GM12878 (cell line): ENCODE measurements around the gene POLD4. TPM values are rescaled to one million over a fixed set of nuclear protein-coding genes. Genes with fewer than 3 reads are reported as not detected.
A peak's percentile ranks its signal among the peaks of the same experiment; 100 is the strongest.

Experiments used
- ATAC-seq: fragments of 200-7000 bp; cut with Tn5 transposase; 3 replicates; pipeline ENCODE4 v1.9.1; 2020; ENCODE audit warnings: mild to moderate bottlenecking, moderate library complexity
- BruUV-seq: library from RNA; stranded (reverse); fragments of 400-500 nt; replicated peaks from 2 replicates; lab custom pipeline; 2021; lab: Mats Ljungman, UMichigan
- CTCF ChIA-PET: fragments of 300-600 bp; sonication (Branson Sonifier 250); formaldehyde crosslinking; extraction: SDS; loops from one replicate; lab custom pipeline; 2021; ENCODE audit warnings: inconsistent platforms; lab: Yijun Ruan, JAX
- POLR2A ChIA-PET: fragments of 350-600 bp; formaldehyde crosslinking; extraction: SDS; loops from one replicate; lab custom pipeline; 2021; ENCODE audit warnings: inconsistent platforms; lab: Charles Lee
- RAD21 ChIA-PET: fragments of 300-600 bp; sonication (Branson Sonifier 250); formaldehyde crosslinking; loops from one replicate; lab custom pipeline; 2023; ENCODE audit warnings: antibody characterized with exemption; ENCODE audit not compliant: unreplicated experiment; lab: Charles Lee
- SMC1A ChIA-PET: fragments of 300-600 bp; sonication (Branson Sonifier 250); formaldehyde crosslinking; loops from one replicate; lab custom pipeline; 2023; ENCODE audit not compliant: unreplicated experiment, uncharacterized antibody; lab: Charles Lee
- DNase-seq: peaks from one replicate; pipeline ENCODE4 v3.0.0-alpha.2; 2011; ENCODE audit warnings: low read depth, low spot score
- FAIRE-seq: peaks from 3 replicates; lab custom pipeline; 2011; peaks lifted over from hg19 to GRCh38; lab: Jason Lieb, UNC
- H2AFZ ChIP-seq: 2 replicates; pipeline ENCODE4 v1.6.0; 2011; ENCODE audit warnings: low read depth, low read length, control low read depth; ENCODE audit not compliant: control insufficient read depth
- H3K27ac ChIP-seq: 2 replicates; pipeline ENCODE4 v1.5.1; 2011; ENCODE audit warnings: control low read depth; ENCODE audit not compliant: control insufficient read depth, insufficient read depth
- H3K27me3 ChIP-seq, 2 experiments: replicated peaks in 1 of 2; 2 replicates each; pipeline versions ENCODE4 v1.6.0 to v1.6.1; 2011; ENCODE audit warnings: low read length in 1 of 2; ENCODE audit not compliant: control insufficient read depth in 2 of 2, insufficient read depth in 2 of 2
- H3K36me3 ChIP-seq, 2 experiments: 2 replicates each; pipeline ENCODE4 v1.5.1; 2011; ENCODE audit warnings: low read length in 1 of 2; ENCODE audit not compliant: control insufficient read depth in 2 of 2, insufficient read depth in 2 of 2
- H3K4me1 ChIP-seq: 2 replicates; pipeline ENCODE4 v1.6.1; 2011; ENCODE audit warnings: mild to moderate bottlenecking, low read length, moderate library complexity, mixed read lengths; ENCODE audit not compliant: control insufficient read depth, insufficient read depth
- H3K4me2 ChIP-seq: 2 replicates; pipeline ENCODE4 v1.6.0; 2011; ENCODE audit warnings: control low read depth; ENCODE audit not compliant: control insufficient read depth, insufficient read depth
- H3K4me3 ChIP-seq: fragments of 200-600 bp; sonication (generic); 2 replicates; pipeline ENCODE4 v1.5.1; 2016
- H3K79me2 ChIP-seq: 2 replicates; pipeline ENCODE4 v1.6.0; 2011; ENCODE audit warnings: low read length; ENCODE audit not compliant: control insufficient read depth, insufficient read depth
- H3K9ac ChIP-seq: 2 replicates; pipeline ENCODE4 v1.8.0; 2011; ENCODE audit warnings: low read length, control low read depth, mixed read lengths; ENCODE audit not compliant: control insufficient read depth, insufficient read depth
- H3K9me3 ChIP-seq: replicated peaks from 3 replicates; pipeline ENCODE4 v1.5.1; 2011; ENCODE audit warnings: mild to moderate bottlenecking, low read length; ENCODE audit not compliant: control insufficient read depth, insufficient read depth
- H4K20me1 ChIP-seq: 2 replicates; pipeline ENCODE4 v1.6.0; 2011; ENCODE audit not compliant: control insufficient read depth, insufficient read depth
- ATF7 ChIP-seq: fragments of 450-650 bp; IDR thresholded peaks from 2 replicates; pipeline ENCODE4 v1.6.1; 2016; ENCODE audit warnings: low read depth, mild to moderate bottlenecking
- CHD2 ChIP-seq: IDR thresholded peaks from 2 replicates; pipeline ENCODE4 v1.6.1; 2011; ENCODE audit warnings: low read depth, low read length, improper control_type of control experiment, borderline replicate concordance
- GATAD2B ChIP-seq: fragments of 450-650 bp; conservative IDR thresholded peaks from 2 replicates; pipeline ENCODE4 v1.6.1; 2017; ENCODE audit warnings: low read depth, mild to moderate bottlenecking, moderate library complexity
- IKZF1 ChIP-seq: fragments of 450-650 bp; conservative IDR thresholded peaks from 2 replicates; pipeline ENCODE4 v1.6.1; 2017; ENCODE audit warnings: antibody characterized with exemption, mild to moderate bottlenecking
- IKZF2 ChIP-seq, 2 experiments: fragments of 450-650 bp; IDR thresholded peaks; 2 replicates each; pipeline ENCODE4 v1.6.1; 2017; ENCODE audit warnings: mild to moderate bottlenecking in 2 of 2, moderate library complexity in 2 of 2
- LARP7 ChIP-seq: fragments of 450-650 bp; IDR thresholded peaks from 2 replicates; pipeline ENCODE4 v1.6.1; 2017; ENCODE audit warnings: mild to moderate bottlenecking
- MEF2B ChIP-seq: fragments of 450-650 bp; IDR thresholded peaks from 2 replicates; pipeline ENCODE4 v1.6.1; 2018; ENCODE audit warnings: mild to moderate bottlenecking, moderate library complexity; ENCODE audit not compliant: partially characterized antibody, poor library complexity, severe bottlenecking
- MYB ChIP-seq: fragments of 150-350 bp; IDR thresholded peaks from 2 replicates; pipeline ENCODE4 v1.6.1; 2014; ENCODE audit warnings: mild to moderate bottlenecking, low read depth, low read length, borderline replicate concordance
- NBN ChIP-seq: fragments of 450-650 bp; IDR thresholded peaks from 2 replicates; pipeline ENCODE4 v1.6.1; 2016
- NR2F1 ChIP-seq: fragments of 450-650 bp; conservative IDR thresholded peaks from 2 replicates; pipeline ENCODE4 v1.6.1; 2017; ENCODE audit warnings: mild to moderate bottlenecking
- PAX5 ChIP-seq: IDR thresholded peaks from 2 replicates; pipeline ENCODE4 v1.6.1; 2011; ENCODE audit warnings: low read depth, low read length, borderline replicate concordance
- RELB ChIP-seq: fragments of 450-650 bp; IDR thresholded peaks from 2 replicates; pipeline ENCODE4 v1.6.1; 2017; ENCODE audit warnings: low read depth, mild to moderate bottlenecking, moderate library complexity
- SREBF2 ChIP-seq: IDR thresholded peaks from 2 replicates; pipeline ENCODE4 v1.6.1; 2012; ENCODE audit warnings: mild to moderate bottlenecking, low read length
- WRNIP1 ChIP-seq: IDR thresholded peaks from 2 replicates; pipeline ENCODE4 v1.6.1; 2011; ENCODE audit warnings: low read depth, low read length, improper control_type of control experiment, borderline replicate concordance
- ZBTB33 ChIP-seq: fragments of 450-650 bp; IDR thresholded peaks from 2 replicates; pipeline ENCODE4 v1.6.1; 2017; ENCODE audit warnings: mild to moderate bottlenecking
- WGBS: methylation state at CpG from one replicate; pipeline ENCODE4 v1.1.6; 2016; ENCODE audit warnings: low lambda C conversion rate; ENCODE audit not compliant: insufficient replicate concordance, insufficient coverage; ENCODE audit errors: missing lambda C conversion rate; 5-methylcytosine and 5-hydroxymethylcytosine counted together
- in situ Hi-C: fragments of 300-500 bp; cut with MboI; formaldehyde crosslinking; loops from 9 replicates; pipeline ENCODE4 v1.14.3; 2018; ENCODE audit warnings: mixed read lengths
- intact Hi-C: fragments of 100-400 bp; cut with micrococcal nuclease; formaldehyde crosslinking; loops from one replicate; pipeline ENCODE4 v1.14.2; 2022; ENCODE audit not compliant: unreplicated experiment
- polyA plus RNA-seq, 11 experiments: library from polyadenylated mRNA; depleted of rRNA in 4 of 11; unstranded in 6 of 11; stranded (reverse) in 5 of 11; fragments of >200 nt; fragmentation: Nextera tagmentation in 4 of 11; fragmentation: Illumina TruSeq in 1 of 11; extraction: Ambion mirVana in 4 of 11; extraction: Trizol in 1 of 11; gene quantifications; 1 replicate in 1 of 11; 2 replicates in 10 of 11; pipeline versions ENCODE4 v1.2.1 to v1.2.3, GENCODE V29; 2011 to 2016; ENCODE audit warnings: inconsistent platforms in 2 of 11, missing spikeins in 2 of 11, low read depth in 1 of 11
- total RNA-seq, 4 experiments: library from RNA; depleted of rRNA in 3 of 4; stranded (reverse); fragments of >200 nt in 3 of 4; fragmentation: Illumina TruSeq in 1 of 4; extraction: Trizol in 1 of 4; gene quantifications; 2 replicates each; pipeline versions ENCODE4 v1.2.1 to v1.2.3, GENCODE V29; 2013 to 2021
- TF ChIP-seq, protein P1 (sequence below): fragments of 450-650 bp; IDR thresholded peaks from 2 replicates; pipeline ENCODE4 v1.6.1; 2018; ENCODE audit warnings: borderline replicate concordance, mild to moderate bottlenecking; ENCODE audit not compliant: partially characterized antibody

The POLD4 gene
- total and polyA plus RNA-seq, 10 of the 15 experiments (the other 5 are each of a cell fraction or from before 2014, with no cell fraction given), result 8.1 to 176 (median 88.1) TPM

GRCh38 chr11:67345247-67345919 is 8.0 kb downstream of the POLD4 start:
- H3K9me3 ChIP-seq, result no peaks in the 10 kb centered on the region; the same call in 2 of the 3 replicates
- DNase-seq (peak; percentile 48), ATAC-seq (peak; percentile 67), FAIRE-seq (peak; percentile 62)
- CTCF ChIA-PET, result interaction anchor here (0.7 to 11.8 kb wide), 31 partner anchors 10 to 299 kb away, joined by 3 to 390 read pairs (median 6); partner anchors contain the start of genes CLCF1, GSTP1, PITPNM1 and POLD4
- RAD21 ChIA-PET, result interaction anchor here (0.5 to 7.4 kb wide), 25 partner anchors 9 to 314 kb away, joined by 3 to 197 read pairs (median 5); partner anchors contain the start of genes CLCF1, POLD4, PPP1CA and RAD9A
- intact Hi-C loops, result no loop called here
- H3K36me3 ChIP-seq, result no peaks in the 10 kb centered on the region
- BruUV-seq, result no TSS peak
- peak overlapping the region; percentile 56 for H2AFZ ChIP-seq
- peak overlapping the region; percentile 35 for H3K27ac ChIP-seq
- no peaks in the 10 kb centered on the region for H3K27me3 ChIP-seq
- SMC1A ChIA-PET, result interaction anchor here (0.7 to 7.3 kb wide), 18 partner anchors 9 to 140 kb away, joined by 3 to 200 read pairs (median 4); partner anchors contain the start of genes POLD4 and RAD9A
- H3K9ac ChIP-seq, result peak overlapping the region; percentile 34; the same call in 1 of the 2 replicates
- H4K20me1 ChIP-seq, result no peaks in the 10 kb centered on the region
- no peaks in the 10 kb centered on the region for H3K79me2 ChIP-seq
- H3K4me3 ChIP-seq, result no peak overlapping the region
- H3K4me2 ChIP-seq, result peak overlapping the region; percentile 15
- POLR2A ChIA-PET, result interaction anchor here (0.6 to 3.9 kb wide), 18 partner anchors 9 to 363 kb away, joined by 3 to 50 read pairs (median 4); partner anchors contain the start of genes CLCF1, POLD4 and RAD9A
- 25% methylated on average over 8 of the region's 8 CpGs for WGBS
- in situ Hi-C loops, result no loop called here
- H3K4me1 ChIP-seq, result peaks cover 48% of the 10 kb centered on the region
- TF ChIP-seq WRNIP1, result 0 out of 2 replicates have a peak, but pooled peaks have one; percentile 13
- no peak for TF ChIP-seq ZBTB33
- peak; percentile 51 for TF ChIP-seq NBN
- TF ChIP-seq GATAD2B, result peak; percentile 43; the same call in 1 of the 2 replicates
- TF ChIP-seq IKZF2 (IDR thresholded peaks at IDR 0.05), result peak; percentile 23 to 46; a peak in 2 of 4 replicates
- peak; percentile 11; the same call in 1 of the 2 replicates for TF ChIP-seq CHD2
- peak; percentile 56 for TF ChIP-seq IKZF1
- peak; percentile 65 for TF ChIP-seq NR2F1
- TF ChIP-seq MYB, result no peak
- peak; percentile 45; the same call in 1 of the 2 replicates for TF ChIP-seq RELB
- 0 out of 2 replicates have a peak, but pooled peaks have one; percentile 33 for TF ChIP-seq ATF7
- TF ChIP-seq MEF2B, result peak; percentile 38
- no peak for TF ChIP-seq LARP7
- peak; percentile 43; the same call in 1 of the 2 replicates for TF ChIP-seq PAX5
- no peak for TF ChIP-seq SREBF2
- TF ChIP-seq, protein P1, sequence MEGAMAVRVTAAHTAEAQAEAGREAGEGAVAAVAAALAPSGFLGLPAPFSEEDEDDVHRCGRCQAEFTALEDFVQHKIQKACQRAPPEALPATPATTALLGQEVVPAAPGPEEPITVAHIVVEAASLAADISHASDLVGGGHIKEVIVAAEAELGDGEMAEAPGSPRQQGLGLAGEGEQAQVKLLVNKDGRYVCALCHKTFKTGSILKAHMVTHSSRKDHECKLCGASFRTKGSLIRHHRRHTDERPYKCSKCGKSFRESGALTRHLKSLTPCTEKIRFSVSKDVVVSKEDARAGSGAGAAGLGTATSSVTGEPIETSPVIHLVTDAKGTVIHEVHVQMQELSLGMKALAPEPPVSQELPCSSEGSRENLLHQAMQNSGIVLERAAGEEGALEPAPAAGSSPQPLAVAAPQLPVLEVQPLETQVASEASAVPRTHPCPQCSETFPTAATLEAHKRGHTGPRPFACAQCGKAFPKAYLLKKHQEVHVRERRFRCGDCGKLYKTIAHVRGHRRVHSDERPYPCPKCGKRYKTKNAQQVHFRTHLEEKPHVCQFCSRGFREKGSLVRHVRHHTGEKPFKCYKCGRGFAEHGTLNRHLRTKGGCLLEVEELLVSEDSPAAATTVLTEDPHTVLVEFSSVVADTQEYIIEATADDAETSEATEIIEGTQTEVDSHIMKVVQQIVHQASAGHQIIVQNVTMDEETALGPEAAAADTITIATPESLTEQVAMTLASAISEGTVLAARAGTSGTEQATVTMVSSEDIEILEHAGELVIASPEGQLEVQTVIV, result no peak
